Smooth muscle cell (in vitro differentiated cells): Measurements from ENCODE around the gene KCTD15. TPM values are rescaled to one million over a fixed set of nuclear protein-coding genes. Genes with fewer than 3 reads are reported as not detected.
A peak's percentile ranks its signal among the peaks of the same experiment; 100 is the strongest.
"Not testable (repeated sequence)": the region's sequence is repeated elsewhere in the genome, so short reads cannot be mapped to it uniquely, and the experiment has no call there.

ENCODE experiments used
- DNase-seq: peaks from one replicate; lab custom pipeline; 2025; ENCODE audit not compliant: unreplicated experiment; lab: John Stamatoyannopoulos, UW
- H2AFZ ChIP-seq: fragments of 200-600 bp; sonication (generic); 2 replicates; pipeline ENCODE4 v1.6.0; 2016; ENCODE audit warnings: antibody characterized with exemption, low read depth, mild to moderate bottlenecking
- H3F3A ChIP-seq: fragments of 200-600 bp; sonication (generic); 2 replicates; pipeline ENCODE4 v1.6.0; 2017; ENCODE audit warnings: antibody characterized with exemption, low read depth
- H3K27ac ChIP-seq: fragments of 200-600 bp; sonication (generic); 2 replicates; pipeline ENCODE4 v1.5.1; 2016; ENCODE audit warnings: low read depth, mild to moderate bottlenecking
- H3K27me3 ChIP-seq: fragments of 200-600 bp; sonication (generic); 2 replicates; pipeline ENCODE4 v1.6.1; 2016; ENCODE audit warnings: low read depth, mild to moderate bottlenecking
- H3K36me3 ChIP-seq: fragments of 200-600 bp; sonication (generic); 2 replicates; pipeline ENCODE4 v1.5.1; 2016; ENCODE audit warnings: low read depth
- H3K4me1 ChIP-seq: fragments of 200-600 bp; sonication (generic); 2 replicates; pipeline ENCODE4 v1.5.1; 2016; ENCODE audit warnings: low read depth
- H3K4me2 ChIP-seq: fragments of 200-600 bp; sonication (generic); 2 replicates; pipeline ENCODE4 v1.6.0; 2016; ENCODE audit warnings: mild to moderate bottlenecking
- H3K4me3 ChIP-seq: fragments of 200-600 bp; sonication (generic); 2 replicates; pipeline ENCODE4 v1.5.1; 2016; ENCODE audit warnings: mild to moderate bottlenecking
- H3K79me2 ChIP-seq: fragments of 200-600 bp; sonication (generic); 2 replicates; pipeline ENCODE4 v1.6.0; 2016; ENCODE audit warnings: low read depth, mild to moderate bottlenecking
- H3K9ac ChIP-seq: fragments of 200-600 bp; sonication (generic); 2 replicates; pipeline ENCODE4 v1.6.0; 2016; ENCODE audit warnings: low read depth
- H3K9me3 ChIP-seq: fragments of 200-600 bp; sonication (generic); replicated peaks from 2 replicates; pipeline ENCODE4 v1.5.1; 2016; ENCODE audit warnings: low read depth
- H4K20me1 ChIP-seq: fragments of 200-600 bp; sonication (generic); 2 replicates; pipeline ENCODE4 v1.6.0; 2016; ENCODE audit warnings: low read depth
- CTCF ChIP-seq: fragments of 200-600 bp; sonication (generic); IDR thresholded peaks from 2 replicates; pipeline ENCODE4 v1.5.1; 2017; ENCODE audit warnings: borderline replicate concordance, mild to moderate bottlenecking, antibody characterized with exemption; ENCODE audit not compliant: insufficient read depth, poor library complexity, severe bottlenecking
- WGBS: methylation state at CpG from one replicate; pipeline ENCODE4 v1.1.7; 2016; ENCODE audit warnings: low lambda C conversion rate; 5-methylcytosine and 5-hydroxymethylcytosine counted together
- polyA plus RNA-seq: library from polyadenylated mRNA; unstranded; fragments of >200 nt; fragmentation: Nextera tagmentation; extraction: Ambion mirVana; gene quantifications from 2 replicates; pipeline ENCODE4 v1.2.1, GENCODE V29; 2016
- total RNA-seq: library from RNA; depleted of rRNA; stranded (reverse); fragments of >200 nt; gene quantifications from 2 replicates; pipeline ENCODE4 v1.2.3, GENCODE V29; 2014

Gene KCTD15
- total and polyA plus RNA-seq, 2 experiments from 2014 or later: 9.6 to 54.3 TPM

DNA sequence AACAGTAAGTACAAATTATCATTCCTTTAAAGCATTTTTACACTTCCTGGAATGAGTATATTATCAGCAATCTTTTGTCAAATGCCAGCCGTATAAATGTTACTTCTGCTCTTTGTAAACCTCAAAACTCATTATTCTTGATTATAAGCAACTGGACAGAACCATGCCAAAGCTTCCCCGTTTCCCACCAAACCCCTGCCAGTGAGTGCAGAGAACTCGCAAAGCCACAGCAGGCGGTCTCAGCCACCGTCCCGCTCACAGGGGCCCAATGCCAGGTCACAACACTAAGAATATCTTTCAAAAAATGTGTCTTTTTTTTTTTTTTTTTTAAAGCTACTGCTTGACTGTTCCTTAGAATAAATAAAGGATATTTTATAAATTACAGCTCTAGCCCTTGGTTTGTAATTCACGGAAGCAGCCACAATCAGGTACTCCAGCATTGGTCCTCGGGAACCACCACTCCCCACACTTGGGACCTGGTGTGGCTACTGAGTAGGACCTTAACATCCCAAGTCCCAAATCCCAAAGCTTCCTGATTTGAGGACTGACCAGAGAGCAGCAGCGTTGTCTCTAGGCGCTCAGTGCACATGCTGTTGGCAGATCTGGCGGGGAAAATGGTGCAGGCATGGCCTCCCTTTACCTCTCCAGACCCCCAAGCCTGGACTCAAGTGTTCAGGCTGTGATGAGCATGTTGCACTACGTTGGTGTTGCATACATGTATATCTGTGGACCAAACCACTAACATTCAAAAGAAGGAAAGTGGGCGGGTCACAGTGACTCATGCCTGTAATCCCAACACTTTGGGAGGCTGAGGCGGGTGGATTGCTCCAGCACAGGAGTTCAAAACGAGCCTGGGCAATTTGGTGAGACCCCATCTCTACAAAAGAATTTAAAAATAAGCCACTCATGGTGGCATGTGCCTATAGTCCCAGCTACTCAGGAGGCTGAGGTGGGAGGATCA is 19.0 kb downstream of the KCTD15 start:
- no peaks in the 10 kb centered on the region for H3K27me3 ChIP-seq
- no peak overlapping the region for H3K4me3 ChIP-seq
- H3K27ac ChIP-seq: no peak overlapping the region
- no peak for DNase-seq
- H3K9me3 ChIP-seq: no peaks in the 10 kb centered on the region
- H3K36me3 ChIP-seq: no peaks in the 10 kb centered on the region
- H2AFZ ChIP-seq: no peak overlapping the region
- no peak overlapping the region for H3K4me2 ChIP-seq
- 73% methylated on average over 15 of the region's 15 CpGs for WGBS
- no peak for TF ChIP-seq CTCF
- no peak overlapping the region for H3K9ac ChIP-seq
- peaks cover 17% of the 10 kb centered on the region for H3F3A ChIP-seq
- H4K20me1 ChIP-seq: peaks cover 3% of the 10 kb centered on the region
- no peaks in the 10 kb centered on the region for H3K79me2 ChIP-seq
- H3K4me1 ChIP-seq: peaks cover 11% of the 10 kb centered on the region

- H3K9me3 ChIP-seq: no peaks in the 10 kb centered on the region
- H3K36me3 ChIP-seq: no peaks in the 10 kb centered on the region
- DNase-seq: no peak
- TF ChIP-seq CTCF: no peak
- H3F3A ChIP-seq: peaks cover 17% of the 10 kb centered on the region
- no peak overlapping the region for H3K4me3 ChIP-seq
- no peak overlapping the region for H3K9ac ChIP-seq
- H4K20me1 ChIP-seq: no peaks in the 10 kb centered on the region
- no peak overlapping the region for H3K27ac ChIP-seq
- peaks cover 12% of the 10 kb centered on the region for H3K4me1 ChIP-seq
- H3K4me2 ChIP-seq: no peak overlapping the region
- H3K79me2 ChIP-seq: no peaks in the 10 kb centered on the region
- WGBS: 86% methylated on average over 4 of the region's 4 CpGs
- H3K27me3 ChIP-seq: no peaks in the 10 kb centered on the region
- no peak overlapping the region for H2AFZ ChIP-seq
Measured at GRCh38 chr19:33818411-33818810, 21.7 kb downstream of the KCTD15 start.

- Histone ChIP-seq H3K4me2 (peak overlapping the region; percentile 84), H3F3A (peaks cover 17% of the 10 kb centered on the region), H3K4me1 (peaks cover 12% of the 10 kb centered on the region), H2AFZ (peak overlapping the region; percentile 85)
- WGBS: 95% methylated on average over 7 of the region's 7 CpGs
- not testable (repeated sequence) for H3K36me3 ChIP-seq, H3K79me2 ChIP-seq, H3K27ac ChIP-seq, DNase-seq, H3K27me3 ChIP-seq, H3K4me3 ChIP-seq, H4K20me1 ChIP-seq, H3K9ac ChIP-seq, H3K9me3 ChIP-seq
Measured at GRCh38 chr19:33819078-33819477, 22.4 kb downstream of the KCTD15 start.

- Histone ChIP-seq H3K36me3 (no peaks in the 10 kb centered on the region), H3K4me3 (peak overlapping the region; percentile 50), H3K79me2 (no peaks in the 10 kb centered on the region), H3K4me2 (peak overlapping the region; percentile 84), H4K20me1 (no peaks in the 10 kb centered on the region), H2AFZ (peak overlapping the region; percentile 85), H3K27ac (peak overlapping the region; percentile 34), H3F3A (peaks cover 17% of the 10 kb centered on the region), H3K9ac (no peak overlapping the region), H3K4me1 (peaks cover 12% of the 10 kb centered on the region), H3K27me3 (no peaks in the 10 kb centered on the region), H3K9me3 (no peaks in the 10 kb centered on the region)
- 45% methylated on average over 10 of the region's 10 CpGs for WGBS
- DNase-seq: no peak
- no peak for TF ChIP-seq CTCF
Measured at GRCh38 chr19:33819506-33819879, 22.8 kb downstream of the KCTD15 start.
